ENCODE results near the gene FOXP4. TPM values are rescaled to one million over a fixed set of nuclear protein-coding genes. Genes with fewer than 3 reads are reported as not detected.

FOXP4 gene
- total and polyA plus RNA-seq, 4 donors: 2.5 to 16.0 (median 4.3) TPM

- 52% methylated on average over 7 of the region's 7 CpGs for WGBS
Measured at GRCh38 chr6:41524634-41525011, 21.6 kb upstream of the FOXP4 start.

More at GRCh38 chr6:41524634-41525011, 21.6 kb upstream of the FOXP4 start:
- Histone ChIP-seq H3K4me3 (ENCODE audit: low read depth in 1 of 3, low read length in 3 of 3) (no peak overlapping the region), H3K36me3 (ENCODE audit: control insufficient read depth in 4 of 4, insufficient read depth in 3 of 4, low read depth in 1 of 4, low read length in 3 of 4) (no peaks in the 10 kb centered on the region), H3K27me3 (ENCODE audit: control insufficient read depth in 4 of 4, insufficient read depth in 4 of 4, low read length in 3 of 4) (no peaks in the 10 kb centered on the region), H3K9ac (ENCODE audit: low read depth in 1 of 2, low read length in 2 of 2) (no peak overlapping the region), H3K27ac (ENCODE audit: low read depth in 1 of 2, low read length in 2 of 2) (no peak overlapping the region), H3K4me1 (ENCODE audit: control insufficient read depth in 4 of 4, insufficient read depth in 4 of 4, low read length in 3 of 4) (no peaks in the 10 kb centered on the region), H3K9me3 (ENCODE audit: control insufficient read depth in 4 of 4, low read length in 3 of 4) (no peaks in the 10 kb centered on the region)
- DNase-seq (ENCODE audit: low spot score): no peak
- TF ChIP-seq CTCF (IDR thresholded peaks at IDR 0.05; ENCODE audit: low read depth, low read length, missing input control): no peak
- TF ChIP-seq REST (IDR thresholded peaks at IDR 0.05): no peak
- TF ChIP-seq RAD21 (IDR thresholded peaks at IDR 0.05): no peak
- TF ChIP-seq YY1 (IDR thresholded peaks at IDR 0.05): no peak
- TF ChIP-seq JUND (IDR thresholded peaks at IDR 0.05): no peak
- TF ChIP-seq HNF4G (IDR thresholded peaks at IDR 0.05): no peak
- TF ChIP-seq FOXA2 (IDR thresholded peaks at IDR 0.05): no peak
- TF ChIP-seq FOXA1 (IDR thresholded peaks at IDR 0.05): no peak
- TF ChIP-seq ZBTB33 (IDR thresholded peaks at IDR 0.05): no peak
- no peak for TF ChIP-seq EGR1 (IDR thresholded peaks at IDR 0.05; ENCODE audit: low read depth in 2 of 2)
- no peak for TF ChIP-seq HNF4A (conservative IDR thresholded peaks at IDR 0.05)

Measured in liver (tissue), 9 donors.